A673 (cell line): Measurements from ENCODE around the gene CHD9. TPM values are rescaled to one million over a fixed set of nuclear protein-coding genes. Genes with fewer than 3 reads are reported as not detected.

ENCODE experiments used
- BruUV-seq: library from RNA; stranded (reverse); fragments of 400-500 nt; replicated peaks from 2 replicates; lab custom pipeline; 2021; lab: Mats Ljungman, UMichigan
- CTCF ChIA-PET: fragments of 300-600 bp; sonication (Branson Sonifier 250); formaldehyde crosslinking; loops from one replicate; lab custom pipeline; 2022; ENCODE audit warnings: antibody characterized with exemption; lab: Charles Lee
- POLR2A ChIA-PET: fragments of 300-600 bp; sonication (Branson Sonifier 250); formaldehyde crosslinking; loops from one replicate; lab custom pipeline; 2022; ENCODE audit warnings: antibody characterized with exemption; ENCODE audit not compliant: low non-redundant PET; lab: Charles Lee
- DNase-seq: peaks from one replicate; pipeline ENCODE4 v3.0.0-alpha.2; 2015; ENCODE audit warnings: low spot score
- H3K27ac ChIP-seq: fragments of 200-600 bp; sonication (generic); 2 replicates; pipeline ENCODE4 v1.5.1; 2016; ENCODE audit warnings: mixed run types, low read depth, mild to moderate bottlenecking, mixed read lengths, antibody characterized with exemption, low read length; ENCODE audit not compliant: poor library complexity, severe bottlenecking
- H3K27me3 ChIP-seq: fragments of 200-600 bp; sonication (generic); replicated peaks from 2 replicates; pipeline ENCODE4 v1.6.1; 2017; ENCODE audit warnings: mixed run types, low read depth, mild to moderate bottlenecking, mixed read lengths, antibody characterized with exemption, low read length; ENCODE audit not compliant: insufficient read depth, poor library complexity
- H3K36me3 ChIP-seq: fragments of 200-600 bp; sonication (generic); 2 replicates; pipeline ENCODE4 v1.6.1; 2016; ENCODE audit warnings: mixed run types, mild to moderate bottlenecking, mixed read lengths, antibody characterized with exemption, low read length; ENCODE audit not compliant: insufficient read depth, poor library complexity, severe bottlenecking
- H3K4me1 ChIP-seq: fragments of 200-600 bp; sonication (generic); 2 replicates; pipeline ENCODE4 v1.6.1; 2017; ENCODE audit warnings: mixed run types, mild to moderate bottlenecking, mixed read lengths, antibody characterized with exemption, low read length; ENCODE audit not compliant: insufficient read depth, poor library complexity, severe bottlenecking
- H3K4me3 ChIP-seq: fragments of 200-600 bp; sonication (generic); 2 replicates; pipeline ENCODE4 v1.5.1; 2016; ENCODE audit warnings: low read depth, mixed run types, mild to moderate bottlenecking, mixed read lengths, low read length; ENCODE audit not compliant: poor library complexity, severe bottlenecking
- H3K9me3 ChIP-seq: fragments of 200-600 bp; sonication (generic); 2 replicates; pipeline ENCODE4 v1.6.1; 2016; ENCODE audit warnings: mixed run types, low read depth, mild to moderate bottlenecking, mixed read lengths, antibody characterized with exemption, low read length; ENCODE audit not compliant: poor library complexity, severe bottlenecking
- EZH2 ChIP-seq: fragments of 200-600 bp; sonication (generic); IDR thresholded peaks from 2 replicates; pipeline ENCODE4 v1.6.1; 2017; ENCODE audit warnings: borderline replicate concordance, low read depth, mild to moderate bottlenecking, mixed read lengths, antibody characterized with exemption, low read length; ENCODE audit not compliant: poor library complexity, severe bottlenecking
- intact Hi-C: fragments of 100-400 bp; cut with micrococcal nuclease; formaldehyde crosslinking; loops from one replicate; pipeline ENCODE4 v1.10.0; 2022; ENCODE audit not compliant: unreplicated experiment
- total RNA-seq: library from RNA; stranded (reverse); gene quantifications from 2 replicates; pipeline ENCODE4 v1.2.3, GENCODE V29; 2021
- TF ChIP-seq, protein P1 (sequence below): fragments of 300-800, 200-600 bp; sonication (generic); conservative IDR thresholded peaks from 2 replicates; pipeline ENCODE4 v1.5.1; 2017; ENCODE audit warnings: low read depth, mild to moderate bottlenecking, antibody characterized with exemption, low read length, moderate library complexity, mixed read lengths

The CHD9 gene
- total RNA-seq, 1 experiment from 2014 or later, result 76.8 TPM

DNA sequence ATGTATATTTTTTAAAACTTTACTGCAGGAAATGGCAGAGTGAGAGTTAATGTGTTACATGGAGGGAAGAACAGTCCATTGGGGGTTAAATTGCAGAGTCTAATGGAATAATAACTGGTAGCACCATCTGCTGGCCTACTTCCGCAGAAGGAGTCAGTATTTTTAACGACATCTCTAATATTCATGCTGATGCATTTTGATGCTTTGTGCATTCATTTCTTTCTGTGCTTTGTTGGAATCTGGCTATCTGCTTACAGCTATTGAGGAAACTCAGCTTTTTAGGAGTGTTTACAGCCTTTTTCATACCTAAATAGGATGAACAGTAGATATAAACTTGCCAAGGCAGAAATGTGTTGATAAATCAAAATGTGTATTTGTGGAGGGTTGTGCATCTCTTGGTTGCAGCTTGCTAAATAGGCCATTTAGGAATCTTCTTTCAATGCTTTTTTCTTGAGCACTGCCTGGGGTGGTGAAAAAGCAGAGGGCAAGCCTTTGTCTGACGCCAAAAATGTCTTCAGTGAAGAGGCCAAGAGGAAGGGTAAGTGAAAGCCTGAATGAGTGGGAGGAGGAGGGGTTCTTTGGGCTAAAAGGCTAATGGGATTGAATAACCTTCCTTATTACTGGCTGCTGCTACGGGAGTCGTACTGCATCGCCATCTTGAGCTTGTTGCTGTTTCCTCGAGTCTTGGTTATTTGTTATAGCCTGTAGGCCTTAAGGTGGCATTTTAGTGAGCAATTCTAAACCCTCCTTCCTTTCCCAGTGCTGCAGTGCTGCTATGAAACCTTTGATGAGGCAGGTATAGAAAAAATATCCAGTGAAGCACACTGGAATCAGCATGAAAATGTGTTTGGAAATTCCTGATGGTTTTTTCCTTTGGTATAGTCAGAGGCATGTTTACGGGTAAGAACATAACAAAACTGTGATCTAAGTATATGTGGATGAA, 153.3 kb downstream of the CHD9 start:
- peak overlapping the region; percentile 56 for H3K4me3 ChIP-seq
- H3K36me3 ChIP-seq, result no peaks in the 10 kb centered on the region
- intact Hi-C loops, result loop anchor here (1.0 to 2.0 kb wide), 2 partner anchors 77 to 154 kb away; partner anchors contain the start of gene CHD9
- peak; percentile 94 for DNase-seq
- ChIA-PET POLR2A (no interaction called here), CTCF (interaction anchor here (0.5 to 2.4 kb wide), 3 partner anchors 111 to 153 kb away, joined by 4 to 15 read pairs (median 7); partner anchors contain the start of gene CHD9)
- H3K9me3 ChIP-seq, result no peaks in the 10 kb centered on the region
- TF ChIP-seq, protein P1, sequence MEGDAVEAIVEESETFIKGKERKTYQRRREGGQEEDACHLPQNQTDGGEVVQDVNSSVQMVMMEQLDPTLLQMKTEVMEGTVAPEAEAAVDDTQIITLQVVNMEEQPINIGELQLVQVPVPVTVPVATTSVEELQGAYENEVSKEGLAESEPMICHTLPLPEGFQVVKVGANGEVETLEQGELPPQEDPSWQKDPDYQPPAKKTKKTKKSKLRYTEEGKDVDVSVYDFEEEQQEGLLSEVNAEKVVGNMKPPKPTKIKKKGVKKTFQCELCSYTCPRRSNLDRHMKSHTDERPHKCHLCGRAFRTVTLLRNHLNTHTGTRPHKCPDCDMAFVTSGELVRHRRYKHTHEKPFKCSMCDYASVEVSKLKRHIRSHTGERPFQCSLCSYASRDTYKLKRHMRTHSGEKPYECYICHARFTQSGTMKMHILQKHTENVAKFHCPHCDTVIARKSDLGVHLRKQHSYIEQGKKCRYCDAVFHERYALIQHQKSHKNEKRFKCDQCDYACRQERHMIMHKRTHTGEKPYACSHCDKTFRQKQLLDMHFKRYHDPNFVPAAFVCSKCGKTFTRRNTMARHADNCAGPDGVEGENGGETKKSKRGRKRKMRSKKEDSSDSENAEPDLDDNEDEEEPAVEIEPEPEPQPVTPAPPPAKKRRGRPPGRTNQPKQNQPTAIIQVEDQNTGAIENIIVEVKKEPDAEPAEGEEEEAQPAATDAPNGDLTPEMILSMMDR, result peak; percentile 75
- no peak for TF ChIP-seq EZH2
- BruUV-seq, result TSS peak; percentile 69
- H3K4me1 ChIP-seq, result peaks cover 27% of the 10 kb centered on the region
- H3K27me3 ChIP-seq, result no peaks in the 10 kb centered on the region
- H3K27ac ChIP-seq, result peak overlapping the region; percentile 88

DNA sequence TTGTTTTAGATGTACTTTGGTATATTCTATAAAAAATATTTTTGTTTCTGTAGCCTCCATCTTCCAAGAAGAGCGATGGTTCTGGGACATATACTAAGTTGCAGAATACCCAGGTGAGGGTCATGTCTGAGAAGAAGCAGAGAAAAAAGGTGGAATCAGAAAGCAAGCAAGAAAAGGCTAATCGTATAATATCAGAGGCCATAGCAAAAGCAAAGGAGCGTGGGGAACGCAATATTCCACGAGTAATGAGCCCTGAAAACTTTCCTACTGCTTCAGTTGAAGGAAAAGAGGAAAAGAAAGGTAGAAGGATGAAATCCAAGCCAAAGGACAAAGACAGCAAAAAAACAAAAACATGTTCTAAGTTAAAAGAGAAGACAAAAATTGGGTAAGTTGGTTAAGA, 154.6 kb downstream of the CHD9 start:
- Histone ChIP-seq H3K27me3 (no peaks in the 10 kb centered on the region), H3K36me3 (no peaks in the 10 kb centered on the region), H3K4me3 (peak overlapping the region; percentile 56), H3K27ac (peak overlapping the region; percentile 88), H3K9me3 (no peaks in the 10 kb centered on the region), H3K4me1 (peaks cover 41% of the 10 kb centered on the region)
- DNase-seq, result no peak
- CTCF ChIA-PET, result no interaction called here
- POLR2A ChIA-PET, result no interaction called here
- no TSS peak for BruUV-seq
- intact Hi-C loops, result loop anchor here (2.0 kb wide), 1 partner anchor 79 kb away; no protein-coding TSS in a partner anchor
- TF ChIP-seq, protein P1, result no peak
- TF ChIP-seq EZH2, result no peak

DNA sequence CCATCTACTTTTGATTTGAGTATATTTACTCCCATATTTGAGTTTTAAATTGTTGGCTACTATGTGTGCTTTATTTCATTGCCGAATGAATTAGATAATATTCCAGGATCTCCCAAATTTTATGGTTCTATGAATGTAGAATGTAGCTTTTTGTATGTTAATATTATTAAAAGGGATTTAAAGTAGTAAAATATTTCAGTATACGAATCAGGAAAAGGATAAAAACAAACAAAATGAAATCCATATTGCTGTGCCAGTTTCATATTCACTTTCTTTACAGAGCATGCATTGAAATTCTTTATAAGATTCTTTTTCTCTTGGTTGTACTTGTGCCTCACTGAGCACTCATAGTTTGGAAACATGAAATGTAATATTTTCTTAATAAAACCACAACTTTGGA, 155.1 kb downstream of the CHD9 start:
- BruUV-seq, result no TSS peak

More for the DNA sequence above, 155.1 kb downstream of the CHD9 start:
- intact Hi-C loops, result loop anchor here (2.0 kb wide), 1 partner anchor 79 kb away; no protein-coding TSS in a partner anchor
- no peak for DNase-seq
- CTCF ChIA-PET, result no interaction called here
- Histone ChIP-seq H3K27me3 (no peaks in the 10 kb centered on the region), H3K27ac (peak overlapping the region; percentile 88), H3K4me1 (peaks cover 41% of the 10 kb centered on the region), H3K36me3 (no peaks in the 10 kb centered on the region), H3K9me3 (no peaks in the 10 kb centered on the region), H3K4me3 (peak overlapping the region; percentile 56)
- TF ChIP-seq, protein P1, result no peak
- no peak for TF ChIP-seq EZH2
- POLR2A ChIA-PET, result no interaction called here
